Ascending aorta (tissue), 2 donors: ENCODE measurements around the gene TAS2R4. TPM values are rescaled to one million over a fixed set of nuclear protein-coding genes. Genes with fewer than 3 reads are reported as not detected.
"Not testable (repeated sequence)": the region's sequence is repeated elsewhere in the genome, so short reads cannot be mapped to it uniquely, and the experiment has no call there.

Source experiments
- DNase-seq, 2 donors: peaks; one replicate each; pipeline ENCODE4 v3.0.0-alpha.2; 2019; ENCODE audit warnings: low spot score in 2 of 2
- H3K27ac ChIP-seq, 2 donors: fragments of 200-600 bp; sonication (generic); one replicate each; pipeline ENCODE4 v1.5.1; 2016 to 2017; ENCODE audit warnings: mild to moderate bottlenecking in 1 of 2
- H3K27me3 ChIP-seq: fragments of 200-600 bp; sonication (generic); one replicate; pipeline ENCODE4 v1.5.1; 2017
- H3K36me3 ChIP-seq, 2 donors: fragments of 200-600 bp; sonication (generic); one replicate each; pipeline ENCODE4 v1.5.1; 2016
- H3K4me1 ChIP-seq, 2 donors: fragments of 200-600 bp; sonication (generic); one replicate each; pipeline ENCODE4 v1.5.1; 2016 to 2017; ENCODE audit warnings: mild to moderate bottlenecking in 1 of 2
- H3K4me3 ChIP-seq, 2 donors: fragments of 200-600 bp; sonication (generic); one replicate each; pipeline ENCODE4 v1.5.1; 2016 to 2017; ENCODE audit warnings: mild to moderate bottlenecking in 1 of 2
- H3K9me3 ChIP-seq, 2 donors: fragments of 200-600 bp; sonication (generic); one replicate each; pipeline ENCODE4 v1.5.1; 2016
- CTCF ChIP-seq, 3 experiments: fragments of 200-600 bp in 2 of 3; fragments of 450-650 bp in 1 of 3; sonication (generic) in 2 of 3; IDR thresholded peaks; one replicate each; pipeline ENCODE4 v1.5.1; 2016 to 2019; ENCODE audit warnings: antibody characterized with exemption in 3 of 3, mild to moderate bottlenecking in 1 of 3, moderate library complexity in 1 of 3
- intact Hi-C: fragments of 100-400 bp; cut with DNase I; formaldehyde crosslinking; loops from one replicate; pipeline ENCODE4 v1.15.1; 2023
- total RNA-seq: library from RNA; depleted of rRNA; stranded (reverse); fragments of >200 nt; gene quantifications from one replicate; pipeline ENCODE4 v1.1.0, GENCODE V29; 2016

TAS2R4 gene
- total RNA-seq, 1 donor from 2014 or later = not detected

DNA sequence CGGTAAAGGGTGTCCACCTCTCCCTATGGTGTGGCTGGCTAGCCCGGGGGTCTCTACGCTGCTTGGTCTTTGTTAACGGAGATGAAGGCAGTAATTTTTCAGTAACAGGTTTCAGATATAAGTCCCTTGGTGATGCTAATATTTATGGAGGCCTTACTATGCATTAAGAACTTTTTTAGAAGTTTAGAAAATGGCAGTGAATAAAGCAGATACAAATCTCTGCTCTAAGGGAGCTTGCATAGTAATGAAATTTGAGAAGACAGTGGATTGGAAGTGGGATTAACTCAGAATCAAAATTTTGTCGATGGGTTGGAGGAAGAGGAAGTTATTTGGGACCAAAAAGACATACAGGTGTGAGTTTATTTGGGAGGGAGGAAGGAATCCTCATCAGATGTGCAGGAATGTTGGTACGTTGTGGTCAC, 37.9 kb upstream of the TAS2R4 start:
- Histone ChIP-seq H3K36me3 (peaks cover 22 to 25% of the 10 kb centered on the region in 2 donors), H3K4me1 (peaks cover 2 to 10% of the 10 kb centered on the region in 2 donors), H3K27me3 (no peaks in the 10 kb centered on the region), H3K9me3 (no peaks in the 10 kb centered on the region), H3K27ac (peak overlapping the region; percentile 70 to 81), H3K4me3 (peak overlapping the region; percentile 70 to 73)
- no peak for DNase-seq
- TF ChIP-seq CTCF (IDR thresholded peaks at IDR 0.05) = no peak
- intact Hi-C loops = loop anchor here (2.0 to 5.0 kb wide), 3 partner anchors 36 to 186 kb away; partner anchors contain the start of genes AGK and DENND11

DNA sequence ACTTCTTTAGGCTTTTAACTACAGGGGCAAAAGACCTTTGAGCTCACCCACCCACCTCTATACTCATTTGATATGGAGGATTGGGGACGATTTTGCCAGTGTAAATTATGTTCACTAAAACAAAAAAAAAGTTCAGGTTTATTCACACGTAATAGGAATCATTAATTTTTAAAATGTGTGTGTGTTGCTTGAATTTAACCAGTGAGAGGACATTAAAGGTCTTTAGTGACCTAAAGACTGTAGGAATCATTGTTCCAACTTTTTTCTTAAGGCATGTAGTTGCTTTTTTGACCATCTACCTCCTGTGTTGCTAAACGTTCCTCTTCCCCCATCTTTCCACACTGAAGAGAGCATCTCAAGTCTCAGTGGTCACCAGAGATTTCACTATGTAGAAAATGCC, 37.2 kb upstream of the TAS2R4 start:
- no peaks in the 10 kb centered on the region for H3K9me3 ChIP-seq
- intact Hi-C loops = loop anchor here (2.0 to 5.0 kb wide), 3 partner anchors 36 to 187 kb away; partner anchors contain the start of genes AGK and DENND11
- no peak for DNase-seq
- H3K4me1 ChIP-seq = peaks cover 2 to 10% of the 10 kb centered on the region in 2 donors
- TF ChIP-seq CTCF (IDR thresholded peaks at IDR 0.05) = no peak
- peak overlapping the region in 1 of 2 donors; percentile 81 for H3K27ac ChIP-seq
- no peaks in the 10 kb centered on the region for H3K27me3 ChIP-seq
- H3K4me3 ChIP-seq = peak overlapping the region; percentile 70 to 73
- peaks cover 29 to 32% of the 10 kb centered on the region in 2 donors for H3K36me3 ChIP-seq

DNA sequence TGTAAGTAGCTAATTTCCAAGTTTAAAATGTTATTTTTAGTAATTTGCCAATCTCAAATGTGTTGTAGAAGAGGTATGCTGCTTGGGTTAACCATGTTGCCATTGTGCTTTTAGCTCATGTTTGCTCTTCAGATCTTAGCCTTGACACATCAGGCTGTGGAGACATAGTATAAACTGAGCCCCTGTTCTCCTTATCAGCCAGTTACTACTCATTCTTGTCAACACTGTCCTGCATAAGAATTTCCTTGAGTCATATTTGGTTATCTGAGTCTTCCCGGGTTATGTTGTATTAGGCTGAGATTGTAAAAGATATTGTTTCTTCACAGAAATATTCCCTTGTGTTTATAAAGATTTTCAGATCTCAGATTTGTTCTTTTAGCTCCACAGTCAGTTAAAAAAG, 34.2 kb upstream of the TAS2R4 start:
- intact Hi-C loops = no loop called here

GRCh38 chr7:141744131-141744530, 32.3 kb upstream of the TAS2R4 start:
- Histone ChIP-seq H3K9me3 (no peaks in the 10 kb centered on the region), H3K4me3 (no peak overlapping the region), H3K4me1 (peaks cover 0 to 1% of the 10 kb centered on the region in 2 donors), H3K27me3 (no peaks in the 10 kb centered on the region), H3K36me3 (peaks cover 66 to 76% of the 10 kb centered on the region in 2 donors), H3K27ac (no peak overlapping the region)
- intact Hi-C loops = no loop called here
- TF ChIP-seq CTCF (IDR thresholded peaks at IDR 0.05) = no peak
- no peak for DNase-seq

More for the DNA sequence above, 34.2 kb upstream of the TAS2R4 start:
- H3K4me3 ChIP-seq = no peak overlapping the region
- no peak for DNase-seq
- no peak for TF ChIP-seq CTCF (IDR thresholded peaks at IDR 0.05)
- H3K27me3 ChIP-seq = no peaks in the 10 kb centered on the region
- H3K9me3 ChIP-seq = no peaks in the 10 kb centered on the region
- no peak overlapping the region for H3K27ac ChIP-seq
- peaks cover 51 to 59% of the 10 kb centered on the region in 2 donors for H3K36me3 ChIP-seq
- peaks cover 2 to 7% of the 10 kb centered on the region in 2 donors for H3K4me1 ChIP-seq

DNA sequence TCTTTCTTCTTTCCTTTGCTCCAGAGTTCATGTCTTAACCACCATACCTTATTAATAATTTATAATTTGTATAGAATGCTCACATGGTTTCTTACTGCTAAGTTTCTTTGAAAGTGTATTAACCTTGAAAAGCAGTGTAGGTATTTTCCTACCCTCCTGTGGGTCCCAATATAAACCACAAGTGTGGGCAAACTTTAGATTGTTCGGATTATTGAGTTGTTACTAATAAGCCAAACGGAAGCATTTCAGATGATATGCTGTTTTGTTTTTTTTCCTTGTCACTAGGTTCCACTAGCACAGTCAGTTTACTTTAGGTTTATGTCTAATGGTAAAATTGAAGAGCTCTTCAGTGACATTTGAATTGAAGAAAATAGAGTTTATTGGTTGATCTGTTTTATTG, 28.1 kb upstream of the TAS2R4 start:
- Histone ChIP-seq H3K27me3 (no peaks in the 10 kb centered on the region), H3K36me3 (peaks cover 88 to 95% of the 10 kb centered on the region in 2 donors), H3K9me3 (peaks cover 7 to 9% of the 10 kb centered on the region in 2 donors), H3K4me3 (no peak overlapping the region), H3K27ac (no peak overlapping the region), H3K4me1 (no peaks in the 10 kb centered on the region)
- TF ChIP-seq CTCF (IDR thresholded peaks at IDR 0.05) = no peak
- no peak for DNase-seq
- intact Hi-C loops = no loop called here

- H3K4me3 ChIP-seq, H3K27ac ChIP-seq, H3K9me3 ChIP-seq, intact Hi-C loops, H3K27me3 ChIP-seq, DNase-seq, H3K4me1 ChIP-seq: not testable (repeated sequence)
- peaks cover 57 to 79% of the 10 kb centered on the region in 2 donors for H3K36me3 ChIP-seq
Measured at GRCh38 chr7:141751904-141752303, 24.6 kb upstream of the TAS2R4 start.
